Nephron progenitor cell (in vitro differentiated cells): ENCODE measurements around the gene IGSF9B.

Experiments used
- DNase-seq: peaks from one replicate; pipeline ENCODE4 v3.0.0; 2021
- H3K27ac Mint-ChIP-seq: 2 replicates; pipeline ENCODE4 v1.8.0; 2021; ENCODE audit warnings: mild to moderate bottlenecking, moderate library complexity, mixed read lengths
- H3K27me3 Mint-ChIP-seq: 2 replicates; pipeline ENCODE4 v1.8.0; 2021; ENCODE audit warnings: mild to moderate bottlenecking, low read depth, mixed read lengths; ENCODE audit not compliant: poor library complexity
- H3K36me3 Mint-ChIP-seq: 2 replicates; pipeline ENCODE4 v1.8.0; 2021; ENCODE audit warnings: low read depth, mixed read lengths
- H3K4me1 Mint-ChIP-seq: 2 replicates; pipeline ENCODE4 v1.8.0; 2021; ENCODE audit warnings: mixed read lengths
- H3K4me3 Mint-ChIP-seq: 2 replicates; pipeline ENCODE4 v1.8.0; 2021; ENCODE audit warnings: mild to moderate bottlenecking, moderate library complexity, mixed read lengths
- H3K9me3 Mint-ChIP-seq: 2 replicates; pipeline ENCODE4 v1.8.0; 2021; ENCODE audit warnings: mild to moderate bottlenecking, moderate library complexity, mixed read lengths
- TF ChIP-seq, protein P1 (sequence below): fragments of 200-600 bp; sonication (generic); IDR thresholded peaks from 2 replicates; pipeline ENCODE4 v1.5.0; 2021; ENCODE audit warnings: antibody characterized with exemption

IGSF9B gene

DNA sequence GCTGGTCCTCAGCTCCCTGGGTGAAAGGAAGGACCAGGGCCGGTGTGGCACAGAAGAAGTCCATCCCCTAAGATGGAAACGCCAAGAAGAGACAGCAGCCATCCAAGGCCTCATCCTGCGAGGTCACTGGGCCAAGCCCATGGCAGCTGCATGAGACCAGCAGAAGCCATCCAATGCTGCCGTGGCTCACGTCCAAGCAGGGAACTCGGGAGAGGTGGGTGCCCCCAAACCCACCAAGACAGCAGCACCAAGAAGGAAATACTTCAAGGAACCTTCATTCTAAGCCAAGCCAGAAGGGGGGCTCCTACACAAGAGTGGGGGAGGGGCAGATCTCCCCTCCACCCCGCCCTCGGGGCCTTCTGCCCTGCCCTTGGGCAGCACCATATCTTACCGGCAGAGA is 49.6 kb downstream of the IGSF9B start:
- Mint-ChIP-seq H3K9me3 (no peaks in the 10 kb centered on the region), H3K27ac (peak overlapping the region; percentile 37), H3K36me3 (peaks cover 7% of the 10 kb centered on the region), H3K27me3 (peaks cover 2% of the 10 kb centered on the region), H3K4me1 (peaks cover 17% of the 10 kb centered on the region), H3K4me3 (no peak overlapping the region)
- DNase-seq, result no peak
- TF ChIP-seq, protein P1, sequence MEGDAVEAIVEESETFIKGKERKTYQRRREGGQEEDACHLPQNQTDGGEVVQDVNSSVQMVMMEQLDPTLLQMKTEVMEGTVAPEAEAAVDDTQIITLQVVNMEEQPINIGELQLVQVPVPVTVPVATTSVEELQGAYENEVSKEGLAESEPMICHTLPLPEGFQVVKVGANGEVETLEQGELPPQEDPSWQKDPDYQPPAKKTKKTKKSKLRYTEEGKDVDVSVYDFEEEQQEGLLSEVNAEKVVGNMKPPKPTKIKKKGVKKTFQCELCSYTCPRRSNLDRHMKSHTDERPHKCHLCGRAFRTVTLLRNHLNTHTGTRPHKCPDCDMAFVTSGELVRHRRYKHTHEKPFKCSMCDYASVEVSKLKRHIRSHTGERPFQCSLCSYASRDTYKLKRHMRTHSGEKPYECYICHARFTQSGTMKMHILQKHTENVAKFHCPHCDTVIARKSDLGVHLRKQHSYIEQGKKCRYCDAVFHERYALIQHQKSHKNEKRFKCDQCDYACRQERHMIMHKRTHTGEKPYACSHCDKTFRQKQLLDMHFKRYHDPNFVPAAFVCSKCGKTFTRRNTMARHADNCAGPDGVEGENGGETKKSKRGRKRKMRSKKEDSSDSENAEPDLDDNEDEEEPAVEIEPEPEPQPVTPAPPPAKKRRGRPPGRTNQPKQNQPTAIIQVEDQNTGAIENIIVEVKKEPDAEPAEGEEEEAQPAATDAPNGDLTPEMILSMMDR, result no peak

DNA sequence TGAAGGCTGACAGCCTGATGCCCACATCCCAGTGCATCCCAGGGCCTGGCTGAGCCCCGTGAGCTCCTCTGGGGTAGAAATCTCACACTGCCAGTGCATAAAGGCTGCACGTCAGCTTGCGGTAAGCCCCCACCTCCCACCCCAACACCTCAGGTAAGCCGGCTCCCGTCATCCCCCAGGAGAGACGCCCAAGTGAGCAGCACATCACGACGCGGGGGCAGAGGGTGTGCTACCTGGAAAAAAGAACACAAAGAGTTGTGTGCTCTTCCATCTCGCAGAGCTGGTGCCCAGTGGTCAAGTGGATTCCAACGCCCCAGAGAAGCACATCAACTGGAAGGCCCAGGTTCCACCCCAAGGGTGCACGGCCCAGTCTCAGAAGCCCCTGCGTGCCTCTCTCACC is 50.0 kb downstream of the IGSF9B start:
- peaks cover 2% of the 10 kb centered on the region for H3K27me3 Mint-ChIP-seq
- H3K27ac Mint-ChIP-seq, result peak overlapping the region; percentile 37
- no peak for DNase-seq
- peaks cover 7% of the 10 kb centered on the region for H3K36me3 Mint-ChIP-seq
- H3K9me3 Mint-ChIP-seq, result no peaks in the 10 kb centered on the region
- H3K4me1 Mint-ChIP-seq, result peaks cover 14% of the 10 kb centered on the region
- H3K4me3 Mint-ChIP-seq, result no peak overlapping the region
- TF ChIP-seq, protein P1, result no peak

DNA sequence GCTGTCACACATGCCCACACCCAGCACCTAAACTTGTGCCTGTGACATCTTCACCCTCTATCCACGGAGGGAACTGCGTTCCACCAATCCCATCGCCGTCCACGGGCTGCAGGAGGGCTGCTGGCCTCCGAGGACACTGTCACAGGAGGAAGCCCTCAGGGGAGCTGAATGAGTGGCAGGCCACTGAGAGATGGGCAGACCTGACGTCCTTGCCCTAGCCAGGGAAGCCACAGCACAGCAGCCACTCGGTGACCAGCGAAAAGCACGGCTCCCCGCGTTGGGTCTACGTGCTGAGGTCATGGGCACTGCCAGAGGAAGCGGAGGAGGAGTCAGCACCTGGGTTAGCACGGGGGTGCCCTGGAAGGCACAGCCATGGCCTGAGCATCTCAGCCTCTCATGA is 50.5 kb downstream of the IGSF9B start:
- no peak for DNase-seq
- Mint-ChIP-seq H3K4me3 (no peak overlapping the region), H3K27ac (no peak overlapping the region), H3K4me1 (peaks cover 14% of the 10 kb centered on the region), H3K9me3 (no peaks in the 10 kb centered on the region), H3K27me3 (peaks cover 2% of the 10 kb centered on the region), H3K36me3 (peaks cover 7% of the 10 kb centered on the region)
- TF ChIP-seq, protein P1, result no peak

DNA sequence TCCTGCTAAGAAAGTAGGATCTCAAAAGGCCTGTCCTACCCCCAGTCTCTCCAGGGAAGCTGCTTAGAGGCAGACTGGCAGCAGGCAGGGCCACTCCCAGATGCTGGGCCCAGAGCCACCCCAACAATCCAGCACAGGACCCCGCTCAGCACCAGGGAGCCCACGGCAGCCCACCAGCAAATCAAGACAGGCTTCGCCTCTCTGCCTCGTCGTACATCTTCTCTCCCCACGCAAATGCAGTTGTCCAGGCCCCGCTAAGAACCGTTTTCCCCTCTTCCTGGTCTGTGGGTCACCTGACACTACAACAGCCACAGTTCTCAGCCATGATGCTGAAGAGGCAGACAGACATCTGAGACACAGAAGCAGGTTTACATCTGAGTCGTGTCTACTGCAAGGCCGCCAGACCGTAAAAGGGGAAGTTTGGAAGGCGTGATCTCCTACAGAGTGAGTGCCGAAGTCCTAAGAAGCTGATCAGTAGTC is 51.1 kb downstream of the IGSF9B start:
- peaks cover 2% of the 10 kb centered on the region for H3K27me3 Mint-ChIP-seq
- no peak overlapping the region for H3K4me3 Mint-ChIP-seq
- no peaks in the 10 kb centered on the region for H3K9me3 Mint-ChIP-seq
- H3K4me1 Mint-ChIP-seq, result peaks cover 14% of the 10 kb centered on the region
- DNase-seq, result no peak
- peaks cover 7% of the 10 kb centered on the region for H3K36me3 Mint-ChIP-seq
- TF ChIP-seq, protein P1, result no peak
- peak overlapping the region; percentile 52 for H3K27ac Mint-ChIP-seq

DNA sequence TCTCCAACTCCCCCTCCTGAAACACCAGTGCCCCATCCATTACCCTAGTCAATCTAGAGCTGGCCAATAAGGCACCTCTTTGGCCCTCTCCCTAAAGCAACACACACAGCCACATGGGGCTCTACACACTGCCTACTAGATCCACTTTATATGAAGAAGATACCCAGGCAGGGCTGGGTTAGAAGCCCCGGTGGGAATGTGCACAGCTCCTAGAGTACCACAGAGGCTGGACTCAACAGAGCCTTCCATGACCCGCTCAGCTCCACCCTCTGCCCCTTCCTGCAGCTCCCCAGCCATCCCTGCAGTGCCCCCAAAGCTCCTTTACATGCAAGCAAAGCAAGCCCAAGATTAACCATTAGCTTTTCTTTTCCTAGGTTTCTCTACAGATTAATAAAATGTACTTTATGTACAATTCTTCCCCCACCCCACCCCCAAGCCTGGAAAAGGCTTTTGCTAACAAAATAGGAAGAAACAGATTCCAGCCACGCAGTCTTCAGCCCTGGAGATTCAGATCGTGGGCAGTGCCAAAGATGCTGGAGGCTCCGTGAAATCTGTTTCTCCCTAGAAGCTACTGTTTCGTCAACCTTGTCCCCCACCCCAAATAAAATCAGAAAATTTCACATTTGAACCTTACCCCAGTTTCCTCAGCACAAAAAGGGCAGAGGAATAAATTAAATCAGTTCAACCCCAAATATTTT is 51.8 kb downstream of the IGSF9B start:
- DNase-seq, result no peak

More for the DNA sequence above, 51.8 kb downstream of the IGSF9B start:
- TF ChIP-seq, protein P1, result no peak
- peaks cover 14% of the 10 kb centered on the region for H3K4me1 Mint-ChIP-seq
- no peak overlapping the region for H3K4me3 Mint-ChIP-seq
- peaks cover 2% of the 10 kb centered on the region for H3K27me3 Mint-ChIP-seq
- no peaks in the 10 kb centered on the region for H3K9me3 Mint-ChIP-seq
- no peak overlapping the region for H3K27ac Mint-ChIP-seq
- H3K36me3 Mint-ChIP-seq, result peaks cover 3% of the 10 kb centered on the region
